Suppressor macrophage treated with lipopolysaccharide for 1 hour (primary cell): Measurements from ENCODE around the gene ZEB2.
"Not testable (repeated sequence)": the region's sequence is repeated elsewhere in the genome, so short reads cannot be mapped to it uniquely, and the experiment has no call there.

Experiments used
- DNase-seq, 3 donors: peaks; one replicate each; pipeline ENCODE4 v3.0.0-alpha.2; 2020 to 2022

ZEB2 gene

GRCh38 chr2:144376926-144377325 is 143.0 kb downstream of the ZEB2 start:
- peak in 1 of 3 donors; percentile 18 for DNase-seq

DNA sequence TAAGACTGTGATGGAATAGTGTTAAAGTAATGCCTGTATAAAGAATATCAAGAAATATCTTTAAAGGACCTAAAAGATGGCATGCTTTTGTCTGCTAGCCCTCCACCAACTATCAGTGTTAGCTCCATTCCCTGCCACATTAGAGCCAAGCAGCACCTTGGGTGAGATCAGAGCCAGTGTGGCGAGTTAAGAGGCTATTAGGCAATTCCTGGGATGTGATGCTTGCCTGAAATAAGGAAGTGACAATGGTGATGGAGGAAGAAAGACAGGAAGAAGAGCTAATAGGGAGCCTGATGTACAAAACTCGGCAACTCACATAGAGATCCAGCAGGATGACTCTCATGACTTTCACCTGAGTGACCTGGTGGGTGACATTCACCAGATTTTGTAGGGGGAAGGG is 143.5 kb downstream of the ZEB2 start:
- peak; percentile 76 to 86 (median 81) for DNase-seq

GRCh38 chr2:144374163-144374661 is 145.7 kb downstream of the ZEB2 start:
- peak; percentile 49 to 85 (median 75) for DNase-seq

DNA sequence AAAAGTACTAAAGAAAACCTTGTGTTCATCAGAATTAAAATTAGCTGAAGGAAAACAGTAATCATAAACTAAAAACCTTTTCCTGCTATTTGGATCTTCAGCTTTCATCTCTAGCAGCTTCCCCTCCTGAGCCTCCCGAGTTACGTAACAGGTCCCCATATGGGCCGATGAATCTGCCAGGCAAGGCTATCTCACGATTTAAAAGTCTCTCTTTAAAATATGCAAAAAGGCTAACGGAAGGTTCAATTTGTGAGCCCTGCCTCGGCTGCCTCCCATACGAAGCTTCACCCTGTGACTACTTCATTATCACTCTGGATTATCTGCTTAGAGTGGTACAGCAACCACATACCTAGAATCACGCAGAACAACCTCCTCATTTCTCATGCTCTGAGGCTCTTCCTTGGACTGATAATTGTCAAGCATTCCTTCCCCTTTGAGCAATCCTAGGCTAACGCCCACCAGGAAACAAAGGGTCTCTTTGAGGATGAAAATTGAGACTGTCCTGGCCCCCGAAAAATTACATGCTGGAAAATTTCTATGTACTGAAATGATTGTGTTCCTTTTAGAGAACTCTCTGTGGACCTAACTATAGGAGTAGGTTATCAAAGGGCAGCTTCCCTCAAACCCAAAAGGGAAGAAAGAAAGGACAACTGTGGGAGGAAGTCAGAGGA is 147.4 kb downstream of the ZEB2 start:
- DNase-seq, result peak; percentile 63 to 69 (median 63)

DNA sequence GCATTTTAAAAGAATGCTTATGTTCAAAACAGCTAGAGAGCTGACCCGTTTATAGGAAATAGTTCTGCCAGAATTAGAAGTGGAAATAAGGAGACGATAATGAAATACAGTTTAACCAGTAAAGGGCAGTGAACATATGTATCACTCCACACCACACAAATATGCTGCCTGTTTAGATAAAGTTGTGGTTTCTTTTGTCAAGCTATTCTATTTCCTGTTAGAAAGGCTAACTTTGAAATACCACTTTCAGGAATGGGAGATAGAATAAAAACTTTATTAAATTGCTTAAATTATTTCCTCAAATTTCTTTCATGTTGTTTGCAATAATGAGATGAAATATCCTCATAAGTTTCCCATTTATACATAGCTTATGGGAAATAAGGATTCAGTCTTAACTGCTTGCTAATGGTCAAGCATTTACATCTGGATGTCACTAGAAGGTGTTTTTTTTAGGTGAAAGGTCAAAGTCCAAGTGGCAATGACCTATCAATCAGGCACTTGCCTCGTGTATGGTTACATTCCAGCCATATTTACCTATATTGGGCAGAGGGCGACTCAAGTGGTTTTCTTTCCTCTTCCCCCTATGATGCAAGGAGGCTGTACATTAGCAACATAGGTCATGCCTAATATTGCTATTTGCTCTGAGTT is 148.9 kb downstream of the ZEB2 start:
- DNase-seq, result peak in 1 of 3 donors; percentile 19

DNA sequence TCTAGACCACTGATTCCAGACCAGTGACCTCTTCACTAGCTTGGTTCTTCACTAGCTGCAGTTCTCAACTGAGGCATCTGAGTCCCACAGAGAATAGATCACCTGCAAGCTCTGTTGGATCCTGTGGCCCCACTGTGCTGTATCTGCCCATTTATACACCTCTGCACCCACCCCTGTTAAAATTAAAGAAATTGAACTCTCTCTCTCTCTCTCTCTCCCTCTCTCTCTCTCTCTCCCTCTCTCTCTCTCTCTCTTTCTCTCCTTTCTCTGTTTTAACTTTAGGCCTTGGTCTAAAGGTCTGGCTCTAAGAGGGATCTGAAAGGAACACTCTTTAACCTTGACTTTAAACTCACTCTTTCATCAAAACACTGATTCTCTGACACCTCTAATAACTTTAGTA is 150.5 kb downstream of the ZEB2 start:
- no peak for DNase-seq

DNA sequence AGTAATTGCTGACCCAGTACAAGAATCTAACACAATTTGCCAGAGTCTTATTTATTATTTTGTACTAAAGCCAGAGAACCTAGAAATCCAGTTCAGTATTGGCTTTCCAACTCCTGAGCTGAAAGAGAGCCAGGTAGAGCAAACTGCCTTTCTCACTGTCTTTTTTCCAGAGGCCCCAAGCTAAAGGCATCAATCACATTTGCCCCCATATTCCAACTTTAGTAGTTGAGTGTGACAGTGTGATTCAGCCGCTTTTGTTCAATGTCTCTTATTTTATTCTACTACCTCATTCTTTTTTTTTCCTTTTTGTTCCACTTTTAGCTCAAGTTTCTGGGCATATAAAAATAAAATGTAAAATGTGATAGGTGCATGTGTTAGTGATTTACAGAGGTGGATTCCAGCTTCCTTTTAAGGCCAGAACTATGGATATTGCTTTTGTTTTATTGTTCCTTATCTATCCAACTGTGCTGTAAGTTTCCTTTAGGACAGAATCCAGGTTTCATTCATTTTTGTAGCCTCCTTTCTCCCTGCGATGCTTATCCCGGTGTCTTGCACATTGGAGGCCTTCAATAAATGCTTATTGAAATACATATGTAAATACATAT is 153.0 kb downstream of the ZEB2 start:
- DNase-seq, result no peak

DNA sequence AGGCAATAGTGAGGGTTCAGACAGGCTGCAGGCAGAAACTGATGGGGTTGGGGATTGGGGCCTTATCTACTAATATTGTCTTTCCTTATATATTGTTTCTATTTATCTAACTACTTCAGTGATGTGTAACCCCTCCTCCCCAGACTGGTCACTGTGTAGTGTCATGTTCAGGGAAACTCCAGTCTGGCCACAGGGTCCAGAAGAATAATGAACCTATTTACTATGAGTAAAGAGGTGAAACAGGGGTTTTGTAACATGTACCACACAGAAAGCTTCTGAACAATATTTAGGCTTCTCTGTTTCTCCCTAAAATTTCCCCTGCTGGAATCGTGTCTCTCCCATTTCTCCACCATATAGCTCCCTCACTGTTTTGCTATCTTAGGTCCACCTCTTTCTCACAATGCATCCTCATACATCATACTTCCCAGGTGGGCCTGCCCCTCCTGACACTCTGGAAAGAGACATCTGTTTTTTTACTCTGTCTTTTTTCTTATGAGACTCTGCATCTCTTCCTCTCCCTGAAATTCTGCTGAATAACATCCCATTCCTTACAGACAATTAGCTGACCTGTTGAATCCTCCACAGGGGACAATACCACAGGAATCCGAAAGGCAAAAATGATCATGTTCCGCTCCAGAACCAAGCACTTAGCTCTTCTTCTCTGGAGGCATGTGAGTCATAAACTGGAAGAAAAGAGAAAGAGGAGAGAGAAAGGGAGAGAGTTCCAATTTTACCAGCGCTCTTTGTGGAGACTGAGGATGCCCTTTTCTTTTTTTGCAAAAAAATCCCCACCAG is 154.8 kb downstream of the ZEB2 start:
- peak; percentile 74 to 88 (median 76) for DNase-seq

DNA sequence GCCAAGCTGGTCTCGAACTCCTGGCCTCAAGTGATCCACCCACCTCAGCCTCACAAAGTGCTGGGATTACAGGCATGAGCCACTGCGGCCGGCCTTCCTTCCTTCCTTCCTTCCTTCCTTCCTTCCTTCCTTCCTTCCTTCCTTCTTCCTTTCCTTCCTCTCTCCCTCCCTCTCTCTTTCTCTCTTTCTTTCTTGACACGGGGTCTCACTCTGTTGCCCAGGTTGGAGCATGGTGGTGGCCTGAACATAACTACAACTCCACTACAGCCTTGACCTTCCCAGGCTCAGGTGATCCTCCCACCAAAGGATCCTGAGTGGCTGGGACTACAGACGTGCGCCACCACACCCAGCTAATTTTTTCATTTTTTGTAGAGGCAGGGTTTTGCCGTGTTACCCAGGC is 155.7 kb downstream of the ZEB2 start:
- not testable (repeated sequence) for DNase-seq

- DNase-seq, result no peak
Observed at GRCh38 chr2:144362401-144362800, 157.5 kb downstream of the ZEB2 start.

GRCh38 chr2:144361742-144362141 is 158.2 kb downstream of the ZEB2 start:
- no peak for DNase-seq

GRCh38 chr2:144359684-144360083 is 160.2 kb downstream of the ZEB2 start:
- no peak for DNase-seq

DNA sequence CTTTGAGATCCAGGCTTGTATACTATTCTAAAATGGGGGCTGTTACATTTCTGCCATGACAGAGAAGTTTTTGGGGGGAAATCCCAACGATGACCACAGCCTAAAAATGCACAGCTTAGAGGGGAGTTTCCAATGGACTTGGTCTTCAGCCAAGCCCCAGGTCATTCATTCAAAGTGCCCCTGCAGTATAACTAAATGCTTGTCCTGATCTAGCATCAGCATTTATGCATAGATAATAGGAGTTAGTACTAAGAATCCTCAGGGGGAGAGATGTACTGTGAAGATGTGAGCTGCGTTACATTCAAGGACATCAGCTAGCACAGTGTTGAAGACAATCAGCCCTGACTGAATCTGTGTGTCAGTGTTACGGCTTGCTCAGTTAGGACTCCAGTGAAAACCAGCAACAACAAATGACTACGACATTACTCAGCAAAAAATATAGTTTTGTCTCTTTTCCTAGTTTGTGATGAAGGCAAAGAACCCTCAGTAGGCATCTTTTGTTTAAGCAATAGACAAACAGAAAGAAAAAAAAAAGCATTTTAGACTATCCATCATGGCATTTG is 160.9 kb downstream of the ZEB2 start:
- peak; percentile 87 to 95 (median 87) for DNase-seq

- DNase-seq, result peak; percentile 43 to 93 (median 72)
Observed at GRCh38 chr2:144358374-144358964, 161.4 kb downstream of the ZEB2 start.

DNA sequence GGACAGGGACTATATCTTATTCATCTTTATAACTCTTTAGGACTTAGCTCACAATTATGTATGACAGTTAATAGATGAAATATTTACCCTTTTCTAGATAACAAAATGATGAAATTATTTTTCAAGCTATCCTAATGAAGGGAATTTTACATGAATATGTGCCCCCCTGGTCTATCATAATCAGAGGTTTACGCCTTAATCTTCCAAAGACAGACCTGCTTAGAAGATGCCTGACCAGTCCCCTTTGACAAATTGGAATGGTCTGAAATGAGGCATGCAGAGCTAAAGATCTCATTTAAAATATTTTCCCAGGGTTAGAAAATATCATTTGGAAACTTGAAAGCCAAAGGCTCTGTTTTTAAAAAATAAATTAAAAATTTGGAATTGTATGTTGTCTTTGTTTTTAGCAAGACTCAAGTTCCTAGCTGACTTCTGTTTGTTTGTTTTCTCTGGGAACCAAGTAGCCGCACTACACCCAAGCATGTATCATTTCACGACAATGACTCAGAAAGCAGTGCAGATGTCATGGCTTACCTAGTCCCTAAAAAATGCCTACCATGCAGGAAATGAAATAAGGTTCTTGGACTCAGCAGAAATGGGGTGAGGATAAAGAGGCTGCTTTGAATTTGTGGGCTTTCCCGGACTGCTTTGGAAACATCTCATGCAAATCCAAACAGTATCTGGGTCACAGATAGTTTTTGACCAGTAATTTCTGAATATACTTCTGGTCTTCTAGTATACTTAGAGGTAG is 162.1 kb downstream of the ZEB2 start:
- DNase-seq, result peak; percentile 80 to 95 (median 84)

GRCh38 chr2:144356402-144356801 is 163.5 kb downstream of the ZEB2 start:
- DNase-seq, result peak; percentile 92 to 98 (median 94)

DNA sequence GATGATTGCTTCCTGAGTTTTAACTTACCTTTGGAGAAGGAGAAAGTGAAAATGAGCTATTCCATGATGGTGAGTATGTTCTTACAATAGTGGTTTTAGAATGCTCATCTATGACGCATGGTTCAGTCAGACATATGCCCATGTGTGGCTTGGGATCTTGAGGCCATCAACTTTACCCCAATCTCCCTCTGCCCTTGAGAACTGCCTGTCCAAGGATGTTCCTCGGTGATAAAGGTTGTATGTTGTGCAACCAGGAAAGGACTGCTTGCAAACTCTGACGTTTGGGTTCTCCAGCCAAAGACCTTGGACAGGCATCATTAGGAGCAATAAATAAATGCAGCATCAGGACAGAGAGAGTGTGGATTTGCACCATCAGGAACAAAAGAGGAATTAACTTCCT is 165.0 kb downstream of the ZEB2 start:
- DNase-seq, result peak in 1 of 3 donors; percentile 49

- DNase-seq, result no peak
Observed at GRCh38 chr2:144351687-144352086, 168.2 kb downstream of the ZEB2 start.

DNA sequence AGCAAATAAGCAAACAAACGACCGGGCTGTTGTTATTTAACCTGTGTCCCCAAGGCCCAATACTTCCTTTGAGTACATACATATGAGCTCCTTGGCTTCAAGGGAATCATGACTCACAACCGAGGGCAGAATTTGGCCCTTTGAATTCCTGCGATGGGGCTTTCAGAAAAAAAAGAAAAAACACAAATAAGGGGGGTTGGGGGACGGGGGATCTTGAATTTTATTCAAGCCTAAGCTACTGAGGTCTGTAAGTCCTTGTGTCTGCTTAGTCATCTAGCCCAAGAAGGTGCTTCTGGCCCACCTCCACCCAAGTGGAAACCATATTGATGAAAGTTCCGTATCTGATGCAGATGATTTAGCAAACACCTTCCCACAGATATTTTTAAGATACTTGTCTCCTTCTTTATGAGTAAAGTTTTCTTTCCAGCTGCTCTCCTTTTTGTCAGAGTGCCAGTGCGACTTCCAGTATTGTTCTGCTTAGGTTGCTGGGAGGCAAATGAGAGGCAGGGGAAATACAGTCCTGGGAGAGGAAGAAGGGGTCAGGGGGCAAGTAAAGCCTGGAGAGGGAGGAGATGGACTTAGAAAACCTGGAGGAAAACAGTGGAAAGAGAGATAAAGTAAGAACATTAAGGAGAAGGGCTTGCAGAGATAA is 169.6 kb downstream of the ZEB2 start:
- DNase-seq, result no peak

- DNase-seq, result no peak
Observed at GRCh38 chr2:144349674-144350073, 170.2 kb downstream of the ZEB2 start.

- DNase-seq, result no peak
Observed at GRCh38 chr2:144348846-144349245, 171.1 kb downstream of the ZEB2 start.
